Measurements from ENCODE around the gene PROZ. TPM values are rescaled to one million over a fixed set of nuclear protein-coding genes. Genes with fewer than 3 reads are reported as not detected.

The PROZ gene
- total and polyA plus RNA-seq, 9 of the 15 experiments (the other 6 are each of a cell fraction or from before 2014, with no cell fraction given), result not detected

- TF ChIP-seq, protein P1, sequence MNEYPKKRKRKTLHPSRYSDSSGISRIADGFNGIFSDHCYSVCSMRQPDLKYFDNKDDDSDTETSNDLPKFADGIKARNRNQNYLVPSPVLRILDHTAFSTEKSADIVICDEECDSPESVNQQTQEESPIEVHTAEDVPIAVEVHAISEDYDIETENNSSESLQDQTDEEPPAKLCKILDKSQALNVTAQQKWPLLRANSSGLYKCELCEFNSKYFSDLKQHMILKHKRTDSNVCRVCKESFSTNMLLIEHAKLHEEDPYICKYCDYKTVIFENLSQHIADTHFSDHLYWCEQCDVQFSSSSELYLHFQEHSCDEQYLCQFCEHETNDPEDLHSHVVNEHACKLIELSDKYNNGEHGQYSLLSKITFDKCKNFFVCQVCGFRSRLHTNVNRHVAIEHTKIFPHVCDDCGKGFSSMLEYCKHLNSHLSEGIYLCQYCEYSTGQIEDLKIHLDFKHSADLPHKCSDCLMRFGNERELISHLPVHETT (CRISPR knock-in tag; conservative IDR thresholded peaks at IDR 0.05 in 1 of 2, IDR thresholded peaks at IDR 0.05 in 1 of 2), result 0 out of 4 replicates have a peak, but pooled peaks of 1 of the 2 experiments have one; percentile 49
- TF ChIP-seq ZNF395 (CRISPR knock-in tag; IDR thresholded peaks at IDR 0.05), result peak; percentile 50; the same call in 1 of the 2 replicates
- TF ChIP-seq ZNF695 (CRISPR knock-in tag; IDR thresholded peaks at IDR 0.05), result no peak
- TF ChIP-seq ZBTB17 (CRISPR knock-in tag; IDR thresholded peaks at IDR 0.05), result peak; percentile 60; the same call in 1 of the 2 replicates
- TF ChIP-seq ATF1 (CRISPR knock-in tag; IDR thresholded peaks at IDR 0.05), result no peak
- TF ChIP-seq ATF1 (tag; IDR thresholded peaks at IDR 0.05), result 0 out of 2 replicates have a peak, but pooled peaks have one; percentile 17
- TF ChIP-seq DMBX1 (CRISPR knock-in tag; IDR thresholded peaks at IDR 0.05; ENCODE audit: borderline replicate concordance), result no peak
- TF ChIP-seq LEF1 (IDR thresholded peaks at IDR 0.05), result 0 out of 2 replicates have a peak, but pooled peaks have one; percentile 13
- TF ChIP-seq ZNF766 (CRISPR knock-in tag; conservative IDR thresholded peaks at IDR 0.05), result 0 out of 2 replicates have a peak, but pooled peaks have one; percentile 28
- TF ChIP-seq CTBP1 (IDR thresholded peaks at IDR 0.05; ENCODE audit: borderline replicate concordance), result peak; percentile 58
- peak; percentile 84 for TF ChIP-seq ZNF592 (IDR thresholded peaks at IDR 0.05)
- TF ChIP-seq, protein P2, sequence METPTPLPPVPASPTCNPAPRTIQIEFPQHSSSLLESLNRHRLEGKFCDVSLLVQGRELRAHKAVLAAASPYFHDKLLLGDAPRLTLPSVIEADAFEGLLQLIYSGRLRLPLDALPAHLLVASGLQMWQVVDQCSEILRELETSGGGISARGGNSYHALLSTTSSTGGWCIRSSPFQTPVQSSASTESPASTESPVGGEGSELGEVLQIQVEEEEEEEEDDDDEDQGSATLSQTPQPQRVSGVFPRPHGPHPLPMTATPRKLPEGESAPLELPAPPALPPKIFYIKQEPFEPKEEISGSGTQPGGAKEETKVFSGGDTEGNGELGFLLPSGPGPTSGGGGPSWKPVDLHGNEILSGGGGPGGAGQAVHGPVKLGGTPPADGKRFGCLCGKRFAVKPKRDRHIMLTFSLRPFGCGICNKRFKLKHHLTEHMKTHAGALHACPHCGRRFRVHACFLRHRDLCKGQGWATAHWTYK (CRISPR knock-in tag; IDR thresholded peaks at IDR 0.05), result peak; percentile 78; the same call in 1 of the 2 replicates
- no peak for TF ChIP-seq NCOR1 (IDR thresholded peaks at IDR 0.05)
- TF ChIP-seq TEAD1 (CRISPR knock-in tag; IDR thresholded peaks at IDR 0.05), result peak in 1 of 2 experiments; percentile 47; a peak in 1 of 4 replicates
- 0 out of 2 replicates have a peak, but pooled peaks have one; percentile 38 for TF ChIP-seq SMAD3 (CRISPR knock-in tag; conservative IDR thresholded peaks at IDR 0.05)
- TF ChIP-seq ZNF354B (CRISPR knock-in tag; IDR thresholded peaks at IDR 0.05), result 0 out of 2 replicates have a peak, but pooled peaks have one; percentile 14
- peak in 1 of 2 experiments; percentile 61; a peak in 2 of 4 replicates for TF ChIP-seq FOXA3 (CRISPR knock-in tag; conservative IDR thresholded peaks at IDR 0.05 in 1 of 2, IDR thresholded peaks at IDR 0.05 in 1 of 2)
- TF ChIP-seq ZKSCAN8 (CRISPR knock-in tag; IDR thresholded peaks at IDR 0.05), result peak; percentile 69; the same call in 1 of the 2 replicates
Measured at GRCh38 chr13:113138792-113139551, 19.5 kb upstream of the PROZ start (continued).

Measured in K562 (cell line).